ENCODE measurements around the gene FRA10AC1.

Gene FRA10AC1

GRCh38 chr10:93622942-93623341, 79.5 kb downstream of the FRA10AC1 start:
- DNase-seq, result no peak

- DNase-seq, result no peak
Observed at GRCh38 chr10:93620925-93621324, 81.5 kb downstream of the FRA10AC1 start.
